GM21423 (cell line): Measurements from ENCODE around the gene AGTPBP1.
A peak's percentile ranks its signal among the peaks of the same experiment; 100 is the strongest.

Experiments used
- ATAC-seq: cut with Tn5 transposase; IDR thresholded peaks from one replicate; pipeline ENCODE4 v1.9.1; 2021; ENCODE audit warnings: mild to moderate bottlenecking, moderate library complexity; ENCODE audit not compliant: unreplicated experiment

AGTPBP1 gene

GRCh38 chr9:85547599-85547998, 194.2 kb downstream of the AGTPBP1 start:
- no peak for ATAC-seq

DNA sequence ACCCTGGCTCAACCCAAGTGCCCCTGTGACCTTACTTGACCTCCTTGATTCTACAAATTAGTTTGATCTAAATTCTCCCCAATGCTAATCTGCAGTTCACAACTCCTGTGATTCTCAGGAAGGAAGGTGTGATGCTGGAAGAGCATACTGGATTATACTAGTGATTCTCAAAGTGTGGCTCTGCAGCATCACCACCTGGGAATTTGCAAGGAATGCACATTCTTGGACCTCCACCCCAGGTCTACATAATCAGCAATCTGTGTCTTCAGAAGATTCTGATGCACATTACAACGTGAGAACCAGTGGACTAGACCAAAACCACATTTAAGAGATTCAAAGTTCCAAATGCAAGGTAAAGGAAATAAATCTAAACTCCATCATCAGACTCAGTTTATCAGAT, 198.6 kb downstream of the AGTPBP1 start:
- no peak for ATAC-seq

- no peak for ATAC-seq
These were observed 199.9 kb downstream of the AGTPBP1 start for GRCh38 chr9:85541876-85542275.

DNA sequence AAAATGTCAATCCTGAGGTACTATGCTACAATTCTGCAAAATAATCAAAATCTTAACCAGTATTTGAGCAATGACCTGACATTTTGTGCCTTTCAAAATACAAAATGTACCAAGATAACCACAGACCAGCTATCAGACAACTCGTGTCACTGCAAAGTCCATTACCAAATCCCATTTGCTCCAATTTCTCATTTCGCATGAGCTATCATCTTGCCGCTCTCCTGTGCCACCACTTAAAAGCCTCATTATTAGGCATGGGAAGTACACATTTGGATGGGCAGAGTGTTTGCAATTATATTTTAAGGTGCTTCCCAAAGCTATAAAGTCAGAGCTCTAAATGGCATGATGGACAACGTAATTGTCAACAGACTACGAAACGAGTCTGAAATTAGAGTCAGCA, 205.2 kb downstream of the AGTPBP1 start:
- ATAC-seq: no peak

GRCh38 chr9:85536076-85536475, 205.7 kb downstream of the AGTPBP1 start:
- ATAC-seq: no peak

DNA sequence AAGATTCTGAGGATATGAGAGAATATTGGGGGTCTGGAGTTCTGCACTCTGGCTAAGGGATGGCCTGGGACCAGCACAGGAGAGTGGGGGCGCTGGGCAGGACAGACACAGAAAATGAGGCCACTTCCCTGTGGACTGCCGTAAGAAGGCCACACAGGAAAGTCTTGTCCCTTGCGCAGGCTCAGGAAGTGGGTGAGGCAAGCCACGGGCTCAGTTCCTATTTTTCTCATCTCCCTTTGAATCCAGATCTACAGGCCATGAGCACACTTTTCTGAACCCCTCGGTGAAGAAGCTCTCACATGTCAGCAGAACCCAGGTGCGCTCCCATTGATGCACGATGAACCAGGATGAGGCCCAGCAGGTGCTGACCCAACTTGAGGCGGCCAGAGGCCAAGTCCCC, 207.4 kb downstream of the AGTPBP1 start:
- no peak for ATAC-seq

DNA sequence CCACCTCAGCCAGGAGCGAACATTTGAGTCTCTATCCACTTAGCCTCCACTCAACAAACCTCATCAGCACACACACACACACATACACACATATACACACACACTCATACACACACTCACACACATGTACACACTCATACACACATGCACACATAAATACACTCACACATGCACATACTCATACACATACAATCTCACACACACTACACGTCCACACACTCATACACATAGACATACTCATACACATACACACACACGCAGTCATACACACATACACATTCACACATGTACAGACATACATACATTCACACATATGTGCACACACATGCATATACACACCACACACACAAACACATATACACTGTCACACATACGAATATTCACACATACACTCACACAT, 208.2 kb downstream of the AGTPBP1 start:
- ATAC-seq: no peak

DNA sequence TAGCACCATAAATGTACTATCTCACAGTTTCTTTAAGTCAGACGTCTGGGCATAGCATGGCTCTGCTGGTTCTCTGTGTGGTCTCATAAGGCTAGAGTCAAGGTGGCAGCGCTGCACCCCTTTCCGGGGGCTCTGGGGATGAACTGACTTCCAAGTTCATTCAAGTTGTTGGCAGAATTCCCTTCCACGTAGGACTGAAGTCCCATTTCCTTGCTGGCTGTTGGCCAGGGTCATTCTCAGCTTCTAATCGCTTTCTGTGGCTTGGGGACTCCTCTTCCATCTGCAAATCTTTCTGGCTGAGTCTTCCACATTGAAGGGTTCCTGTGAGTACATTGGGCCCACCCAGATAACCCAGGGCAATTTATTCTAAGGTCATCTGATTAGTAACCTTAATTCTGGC, 211.0 kb downstream of the AGTPBP1 start:
- ATAC-seq: no peak

GRCh38 chr9:85528607-85529006, 213.1 kb downstream of the AGTPBP1 start:
- ATAC-seq: no peak

DNA sequence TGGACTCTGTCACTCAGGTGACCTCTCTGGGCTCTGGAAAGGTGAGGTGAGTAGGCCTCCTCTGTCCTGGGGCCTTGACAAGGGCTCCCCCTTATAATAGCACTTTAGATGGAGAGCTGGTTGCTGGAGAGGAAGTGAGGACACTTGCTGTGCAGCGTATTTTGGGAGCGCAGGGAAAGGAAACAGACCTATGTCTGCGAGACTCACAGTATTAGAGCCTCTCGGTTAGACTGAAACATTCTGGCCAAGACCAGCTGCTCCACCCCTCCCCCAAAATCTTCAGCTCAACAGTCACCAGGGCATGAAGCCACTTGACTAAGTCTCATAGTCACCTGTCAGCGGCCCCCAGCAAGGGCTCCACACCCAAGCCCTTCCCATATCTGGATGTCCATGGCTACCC, 213.6 kb downstream of the AGTPBP1 start:
- ATAC-seq: no peak

GRCh38 chr9:85527331-85528020, 214.3 kb downstream of the AGTPBP1 start:
- ATAC-seq: no peak

GRCh38 chr9:85524531-85524930, 217.2 kb downstream of the AGTPBP1 start:
- no peak for ATAC-seq

DNA sequence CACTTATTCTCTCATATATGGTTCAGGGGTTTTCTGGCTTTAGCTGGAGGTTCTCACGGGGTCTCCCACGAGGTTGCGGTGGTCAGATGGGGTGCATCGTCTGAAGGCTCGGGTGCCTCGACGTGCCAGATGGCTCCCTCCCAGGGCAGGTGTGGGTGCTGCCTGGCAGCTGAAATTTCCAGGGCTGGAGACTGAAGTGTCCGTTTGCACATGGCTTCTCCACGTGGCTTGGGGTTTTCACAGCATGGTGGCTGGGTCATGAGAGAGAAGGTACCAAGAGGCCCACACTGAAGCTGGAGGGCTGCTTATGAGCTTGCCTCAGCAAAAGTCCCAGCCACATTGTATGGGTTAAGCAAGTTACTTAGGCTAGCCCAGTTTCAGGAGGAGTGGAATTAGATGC, 218.6 kb downstream of the AGTPBP1 start:
- no peak for ATAC-seq

- ATAC-seq: peak; percentile 51
These were observed 219.2 kb downstream of the AGTPBP1 start for GRCh38 chr9:85522459-85523092.

GRCh38 chr9:85521371-85522197, 220.2 kb downstream of the AGTPBP1 start:
- no peak for ATAC-seq

DNA sequence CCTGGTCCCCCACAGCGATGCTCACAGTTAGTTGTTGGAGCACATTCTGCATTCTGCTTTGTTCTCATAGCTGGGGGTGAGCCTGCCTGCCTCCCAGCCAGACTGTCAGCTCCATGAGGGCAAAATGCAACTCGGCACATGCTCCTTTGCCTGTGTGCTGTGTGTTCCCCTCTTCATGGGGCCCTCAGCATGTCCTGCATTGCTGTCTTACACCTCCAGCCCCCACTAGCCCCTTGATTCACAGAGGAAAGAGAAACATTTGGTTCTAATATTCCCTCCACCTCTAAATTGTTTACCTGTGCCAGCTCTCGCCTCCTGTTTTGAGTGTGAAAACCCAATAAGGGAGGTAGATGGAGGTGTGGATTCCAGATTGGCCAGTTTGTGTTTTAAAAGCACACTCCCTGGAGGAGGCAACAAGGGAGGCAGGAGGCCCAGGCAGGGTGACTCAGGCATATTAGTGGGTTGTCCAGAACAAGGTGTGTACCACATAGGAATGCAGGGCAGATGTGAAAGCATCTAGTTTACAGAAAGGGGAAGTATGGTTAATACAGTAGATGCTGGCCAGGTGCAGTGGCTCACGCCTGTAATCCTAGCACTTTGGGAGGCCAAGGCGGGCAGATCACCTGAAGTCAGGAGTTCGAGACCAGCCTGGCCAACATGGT, 224.6 kb downstream of the AGTPBP1 start:
- no peak for ATAC-seq

DNA sequence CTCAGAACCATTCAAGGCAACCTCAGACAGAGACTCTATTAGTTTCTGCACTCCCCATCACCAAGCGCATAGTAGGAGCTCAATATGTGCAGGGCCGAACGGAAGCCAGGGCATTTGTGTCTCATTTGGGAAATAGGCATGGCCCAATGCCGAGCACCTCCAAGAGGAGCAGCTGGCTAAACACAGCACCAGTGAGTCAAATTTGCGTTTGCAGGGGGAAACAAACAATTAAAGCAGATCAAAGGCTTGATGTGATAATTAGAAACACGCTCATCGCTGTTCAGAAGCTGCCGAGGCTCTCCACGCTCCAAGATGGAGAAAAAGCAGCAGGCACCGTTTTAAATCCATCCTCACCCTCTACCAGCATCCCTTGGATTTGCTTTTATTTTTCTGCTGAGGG, 225.3 kb downstream of the AGTPBP1 start:
- no peak for ATAC-seq

- ATAC-seq: no peak
These were observed 226.7 kb downstream of the AGTPBP1 start for GRCh38 chr9:85515021-85515420.

- no peak for ATAC-seq
These were observed 227.5 kb downstream of the AGTPBP1 start for GRCh38 chr9:85514256-85514655.

DNA sequence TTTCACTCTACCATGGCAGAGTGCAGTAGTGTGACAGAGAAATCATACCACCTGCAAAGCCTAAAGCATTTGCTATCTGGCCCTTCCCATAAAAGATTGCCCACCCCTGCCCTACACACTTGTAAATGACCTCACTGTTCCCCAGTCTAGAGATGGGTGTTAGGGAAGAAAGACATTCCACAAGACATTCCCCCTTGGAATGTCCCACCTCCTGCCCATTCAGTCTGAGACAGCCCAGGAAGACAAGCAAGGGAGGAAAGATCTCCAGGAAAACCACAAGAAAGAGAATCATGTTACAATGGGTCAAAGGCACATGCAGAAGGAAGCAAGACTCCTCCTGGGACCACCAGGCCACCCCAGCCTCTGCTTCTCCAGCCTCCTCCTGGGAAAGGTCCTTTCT, 230.0 kb downstream of the AGTPBP1 start:
- ATAC-seq: no peak

DNA sequence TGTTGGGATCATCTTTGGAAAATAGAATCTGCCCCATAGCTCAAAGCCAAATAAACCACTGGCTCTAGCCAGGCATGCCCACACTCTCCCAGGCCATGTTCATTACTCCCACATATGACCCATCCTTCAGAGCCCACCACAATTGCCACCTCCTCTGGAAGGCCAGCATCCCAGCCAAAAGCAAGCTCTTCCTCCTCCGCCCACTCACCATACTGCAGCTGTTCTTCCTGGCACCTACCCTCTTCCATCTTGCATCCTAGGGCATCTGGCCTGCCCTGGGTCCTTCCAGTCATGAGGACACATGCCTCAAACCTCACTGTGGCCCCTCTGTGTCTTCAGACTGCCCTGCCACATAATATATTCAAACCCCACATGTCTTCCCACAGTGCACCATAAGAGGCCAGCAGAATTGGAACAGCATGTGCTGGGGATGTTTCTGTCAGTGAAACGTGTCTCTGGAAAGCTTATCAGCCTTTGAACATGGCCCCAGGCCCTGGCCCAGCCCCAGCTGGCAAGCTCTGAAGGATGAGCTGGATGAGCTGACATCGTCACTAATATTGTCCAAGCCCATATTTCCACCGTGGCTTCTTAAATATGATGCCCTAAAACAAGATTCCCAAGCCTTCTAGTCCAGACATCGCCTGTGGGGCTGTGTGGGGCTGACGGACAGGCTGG, 230.8 kb downstream of the AGTPBP1 start:
- ATAC-seq: no peak
